22Rv1 (cell line): ENCODE measurements around the gene TTN.

Experiments used
- H3K27ac ChIP-seq: fragments of 450-650 bp; 2 replicates; pipeline ENCODE4 v1.5.1; 2017
- ZFX ChIP-seq: fragments of 450-650 bp; IDR thresholded peaks from 2 replicates; pipeline ENCODE4 v1.6.1; 2017; ENCODE audit warnings: antibody characterized with exemption, borderline replicate concordance
- TF ChIP-seq, protein P1 (sequence below): fragments of 450-650 bp; IDR thresholded peaks from 2 replicates; pipeline ENCODE4 v1.5.1; 2017; ENCODE audit warnings: mild to moderate bottlenecking

The TTN gene

DNA sequence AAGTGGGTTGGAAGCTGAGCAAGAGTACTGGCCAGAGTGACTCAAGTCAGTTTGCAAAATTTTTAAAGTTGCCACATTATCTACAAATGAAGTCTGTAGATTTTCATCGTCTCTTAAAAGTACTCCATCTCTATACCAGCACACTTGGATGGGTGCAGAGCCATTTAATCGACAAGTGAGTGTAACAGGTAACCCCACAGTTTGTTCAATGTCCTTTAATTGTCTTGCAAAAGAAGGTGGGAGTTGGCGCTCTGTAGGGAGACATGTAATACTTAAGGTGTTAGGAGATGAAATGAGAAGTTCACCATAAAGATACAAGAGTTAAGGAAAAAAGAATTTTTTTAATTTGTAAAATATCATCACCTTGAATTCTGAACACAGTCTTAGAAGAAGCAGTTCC lies 84.9 kb downstream of the TTN start:
- H3K27ac ChIP-seq, result no peak overlapping the region
- no peak for TF ChIP-seq ZFX
- TF ChIP-seq, protein P1, sequence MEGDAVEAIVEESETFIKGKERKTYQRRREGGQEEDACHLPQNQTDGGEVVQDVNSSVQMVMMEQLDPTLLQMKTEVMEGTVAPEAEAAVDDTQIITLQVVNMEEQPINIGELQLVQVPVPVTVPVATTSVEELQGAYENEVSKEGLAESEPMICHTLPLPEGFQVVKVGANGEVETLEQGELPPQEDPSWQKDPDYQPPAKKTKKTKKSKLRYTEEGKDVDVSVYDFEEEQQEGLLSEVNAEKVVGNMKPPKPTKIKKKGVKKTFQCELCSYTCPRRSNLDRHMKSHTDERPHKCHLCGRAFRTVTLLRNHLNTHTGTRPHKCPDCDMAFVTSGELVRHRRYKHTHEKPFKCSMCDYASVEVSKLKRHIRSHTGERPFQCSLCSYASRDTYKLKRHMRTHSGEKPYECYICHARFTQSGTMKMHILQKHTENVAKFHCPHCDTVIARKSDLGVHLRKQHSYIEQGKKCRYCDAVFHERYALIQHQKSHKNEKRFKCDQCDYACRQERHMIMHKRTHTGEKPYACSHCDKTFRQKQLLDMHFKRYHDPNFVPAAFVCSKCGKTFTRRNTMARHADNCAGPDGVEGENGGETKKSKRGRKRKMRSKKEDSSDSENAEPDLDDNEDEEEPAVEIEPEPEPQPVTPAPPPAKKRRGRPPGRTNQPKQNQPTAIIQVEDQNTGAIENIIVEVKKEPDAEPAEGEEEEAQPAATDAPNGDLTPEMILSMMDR, result no peak

DNA sequence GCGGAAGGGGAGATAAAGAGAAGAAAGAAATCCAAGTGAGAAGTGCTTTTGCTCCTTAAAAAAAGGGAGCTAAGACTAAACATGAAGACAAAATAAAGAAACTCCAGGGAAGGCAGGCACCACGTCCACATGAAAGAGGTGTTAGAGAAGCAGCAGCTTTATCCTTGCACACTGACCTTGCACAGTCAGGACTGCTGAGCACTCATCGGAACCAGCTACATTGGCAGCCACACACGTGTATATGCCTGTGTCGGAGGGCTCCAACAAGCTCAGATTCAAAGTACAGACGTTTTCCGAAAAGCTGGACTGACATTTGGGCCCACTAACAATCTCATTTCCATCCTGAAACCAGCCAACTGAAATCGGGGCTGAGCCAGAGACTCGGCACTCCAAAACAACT lies 88.2 kb downstream of the TTN start:
- TF ChIP-seq ZFX, result no peak
- TF ChIP-seq, protein P1, result no peak

DNA sequence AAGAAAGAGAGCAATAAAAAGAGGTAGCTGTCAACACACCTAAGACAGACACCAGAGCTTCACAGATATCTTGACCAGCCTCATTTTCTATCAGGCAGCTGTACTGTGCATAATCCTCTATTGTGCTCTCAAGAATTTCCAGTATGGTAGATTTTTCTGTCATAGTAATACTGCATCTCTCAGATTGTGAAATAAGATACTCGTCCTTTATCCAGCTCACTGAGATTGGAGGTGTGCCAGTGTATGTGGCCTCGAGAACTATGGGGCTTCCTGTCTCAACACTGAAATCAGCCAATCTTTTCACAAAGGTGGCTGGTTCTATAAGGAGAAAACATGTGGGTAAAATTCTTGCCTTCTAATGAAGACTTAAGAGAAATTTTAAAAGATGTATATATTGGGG lies 88.9 kb downstream of the TTN start:
- TF ChIP-seq, protein P1, result no peak
- TF ChIP-seq ZFX, result no peak
- no peak overlapping the region for H3K27ac ChIP-seq

More for the DNA sequence above, 88.2 kb downstream of the TTN start:
- H3K27ac ChIP-seq, result no peak overlapping the region

DNA sequence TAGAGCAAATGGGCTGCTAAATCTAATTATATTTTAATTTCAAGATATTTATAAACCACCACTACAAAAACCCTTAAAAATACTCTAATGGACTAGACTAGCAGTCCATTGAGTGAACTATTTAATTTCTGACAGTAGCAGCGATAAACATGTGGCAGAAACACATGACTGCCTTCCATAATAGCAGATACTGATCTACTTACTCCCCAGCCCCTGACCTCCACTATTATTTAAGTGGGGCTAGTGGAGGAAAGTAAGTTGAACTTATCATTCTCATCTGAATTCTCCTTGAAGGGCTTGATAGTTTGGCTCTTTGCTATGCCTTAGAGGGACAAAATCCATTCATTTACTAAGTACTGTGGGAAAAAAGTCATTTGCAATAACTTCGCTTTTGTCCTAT lies 90.8 kb downstream of the TTN start:
- H3K27ac ChIP-seq, result no peak overlapping the region

DNA sequence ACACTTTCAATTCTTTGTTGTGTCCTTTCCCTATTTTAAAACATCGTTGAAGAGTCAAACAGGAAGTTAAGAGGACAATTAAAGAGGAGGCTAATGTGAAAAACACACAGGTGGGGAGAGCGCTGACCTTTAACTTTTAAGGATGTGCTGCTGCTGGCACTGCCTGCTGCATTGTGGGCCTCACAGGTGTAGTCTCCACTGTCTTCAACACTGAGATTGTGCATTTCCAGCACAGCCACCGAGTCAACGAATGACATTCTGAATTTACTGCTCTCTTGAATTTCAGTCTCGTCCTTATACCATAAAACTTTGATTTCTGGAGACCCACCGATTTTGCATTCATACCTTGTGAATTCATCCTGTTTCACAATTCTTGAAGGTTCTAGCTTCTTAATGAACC lies 91.9 kb downstream of the TTN start:
- no peak for TF ChIP-seq ZFX
- TF ChIP-seq, protein P1, result no peak
- H3K27ac ChIP-seq, result no peak overlapping the region

More for the DNA sequence above, 90.8 kb downstream of the TTN start:
- no peak for TF ChIP-seq ZFX
- TF ChIP-seq, protein P1, result no peak

DNA sequence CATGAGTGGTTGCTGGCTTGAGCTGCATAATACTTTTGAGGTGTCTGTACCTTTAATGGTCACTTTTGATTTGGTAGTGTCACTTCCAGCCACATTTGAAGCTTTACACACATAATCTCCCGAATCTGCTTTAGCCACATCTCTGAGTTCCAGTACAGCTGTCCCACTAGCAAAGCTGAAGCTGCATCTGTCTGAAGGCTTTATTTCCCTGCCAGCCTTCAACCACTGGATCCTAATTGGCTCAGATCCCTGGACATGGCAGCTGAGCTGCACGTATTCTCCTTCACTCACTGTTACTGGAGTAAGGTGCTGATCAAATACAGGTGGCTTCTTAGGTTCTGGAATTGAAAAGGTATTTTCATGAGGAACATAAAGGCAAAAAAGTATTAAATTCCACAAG lies 99.7 kb downstream of the TTN start:
- no peak for TF ChIP-seq ZFX
- TF ChIP-seq, protein P1, result no peak
- no peak overlapping the region for H3K27ac ChIP-seq

DNA sequence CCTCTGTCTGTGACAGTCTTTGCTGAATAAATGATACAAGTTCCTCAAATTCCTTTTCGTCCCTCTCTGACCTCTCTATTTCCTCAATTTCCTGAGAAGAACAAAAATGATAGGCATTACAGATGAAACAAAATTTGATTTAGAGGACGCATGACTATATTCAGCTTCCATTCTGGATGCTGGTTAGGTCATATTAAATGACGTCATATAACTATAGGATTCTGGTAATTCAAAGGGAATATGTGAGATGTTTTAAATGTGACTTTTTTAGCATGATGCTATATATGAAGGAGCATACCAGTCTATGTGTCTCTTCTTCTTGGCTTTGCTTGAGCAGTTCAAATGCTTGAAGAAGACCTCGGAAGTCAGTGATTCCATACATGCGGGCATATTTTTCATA lies 102.3 kb downstream of the TTN start:
- no peak overlapping the region for H3K27ac ChIP-seq
- TF ChIP-seq ZFX, result no peak
- TF ChIP-seq, protein P1, result no peak
